HL-60/S4 treated with retinoic acid at 250 ng/mL for 4 days and 3 days (cell line): ENCODE results near the gene TBPL1.

Source experiments
- in situ Hi-C: fragments of 300-500 bp; cut with MboI; formaldehyde crosslinking; loops from 2 replicates; pipeline ENCODE4 v1.7.0; 2022; ENCODE audit warnings: low sequenced_read_pairs

Gene TBPL1

DNA sequence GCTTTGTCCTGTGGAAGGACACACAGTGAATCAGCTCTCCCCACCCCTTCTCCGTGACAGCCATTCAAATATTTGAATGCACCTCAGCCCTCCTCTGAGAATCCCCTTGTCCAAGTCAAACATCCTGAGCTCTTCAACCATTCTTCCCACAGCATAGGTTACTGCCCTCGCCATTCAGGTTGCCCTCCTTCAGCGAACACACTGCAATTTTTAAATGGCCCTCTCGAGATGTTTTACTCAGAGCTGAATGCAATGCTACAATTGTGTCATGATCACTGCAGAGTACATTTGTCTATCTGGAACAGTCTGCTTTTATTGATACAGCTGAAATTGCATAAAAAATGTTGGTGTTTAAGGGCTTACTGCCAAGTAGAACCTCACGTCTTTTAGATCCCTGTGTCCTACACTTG lies 50.5 kb downstream of the TBPL1 start:
- in situ Hi-C loops: no loop called here

DNA sequence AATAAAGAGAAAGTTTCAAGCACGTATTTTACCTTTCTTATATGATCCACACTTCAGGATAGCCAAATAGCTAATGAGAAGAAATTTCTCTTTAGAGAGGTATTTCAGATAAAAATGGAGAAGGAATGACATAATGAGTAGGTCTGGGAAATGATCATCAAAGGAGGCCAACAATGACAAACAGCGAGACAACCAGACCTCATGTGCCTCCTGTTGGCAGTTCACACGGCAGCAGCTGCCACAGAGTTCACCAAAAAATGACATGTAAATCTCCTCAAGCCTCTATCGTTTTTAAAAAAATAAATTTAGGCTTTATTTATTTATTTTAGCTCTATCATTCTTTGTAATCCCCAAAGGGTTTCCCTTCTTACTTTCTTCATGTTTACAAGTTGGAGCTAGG lies 51.7 kb downstream of the TBPL1 start:
- in situ Hi-C loops: no loop called here

DNA sequence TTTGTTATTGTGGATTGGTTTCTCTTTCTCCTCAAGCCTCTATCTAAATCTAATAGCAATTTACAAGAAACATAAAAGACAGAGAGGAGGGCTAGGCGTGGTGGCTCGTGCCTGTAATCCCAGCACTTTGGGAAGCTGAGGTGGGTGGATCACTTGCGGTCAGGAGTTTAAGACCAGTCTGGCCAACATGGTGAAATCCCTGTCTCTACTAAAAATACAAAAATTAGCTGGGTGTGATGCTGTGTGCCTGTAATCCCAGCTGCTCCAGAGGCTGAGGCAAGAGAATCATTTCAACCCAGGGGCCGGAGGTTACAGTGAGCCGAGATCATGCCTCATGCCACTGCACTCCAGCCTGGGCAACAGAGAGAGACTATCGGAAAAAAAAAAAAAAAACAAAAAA lies 52.8 kb downstream of the TBPL1 start:
- in situ Hi-C loops: no loop called here

DNA sequence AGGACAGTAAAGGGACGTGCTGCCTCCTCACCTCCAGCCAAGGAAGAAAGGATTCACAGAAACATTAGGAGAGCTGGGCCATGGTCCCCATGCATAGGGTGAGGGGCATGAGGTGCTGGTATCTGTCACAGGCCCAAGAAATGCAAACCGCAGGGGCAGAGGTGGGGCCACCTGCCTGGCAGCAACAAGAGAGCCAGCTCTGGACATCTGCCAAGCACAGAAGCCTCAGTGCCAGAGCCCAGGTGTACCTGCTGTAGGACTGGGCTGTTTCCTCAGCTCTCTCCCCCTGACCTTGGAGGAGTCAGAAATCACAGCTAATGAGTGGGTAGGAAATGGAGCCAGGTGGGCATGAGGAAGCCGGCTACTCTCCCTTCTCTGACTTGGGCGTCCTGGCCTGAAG lies 54.1 kb downstream of the TBPL1 start:
- in situ Hi-C loops: no loop called here

DNA sequence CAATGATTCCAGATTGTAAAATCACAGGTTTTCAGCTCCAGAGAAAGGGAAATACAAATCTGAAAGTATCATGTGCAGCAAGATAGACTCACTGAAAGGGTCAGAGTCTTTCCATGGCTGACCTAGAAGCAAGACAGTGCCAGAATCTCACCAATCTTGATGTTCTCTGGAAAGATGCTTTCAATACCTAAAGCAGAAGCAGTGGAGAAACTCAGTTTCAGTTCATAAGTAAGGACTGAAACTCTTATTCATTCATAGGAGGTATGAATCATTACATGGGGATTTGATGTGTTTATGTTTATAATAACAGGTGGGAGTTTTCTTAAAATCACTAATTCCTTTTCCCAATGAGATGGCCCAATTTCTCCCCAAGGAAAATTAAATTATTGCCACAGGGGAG lies 56.9 kb downstream of the TBPL1 start:
- in situ Hi-C loops: no loop called here

DNA sequence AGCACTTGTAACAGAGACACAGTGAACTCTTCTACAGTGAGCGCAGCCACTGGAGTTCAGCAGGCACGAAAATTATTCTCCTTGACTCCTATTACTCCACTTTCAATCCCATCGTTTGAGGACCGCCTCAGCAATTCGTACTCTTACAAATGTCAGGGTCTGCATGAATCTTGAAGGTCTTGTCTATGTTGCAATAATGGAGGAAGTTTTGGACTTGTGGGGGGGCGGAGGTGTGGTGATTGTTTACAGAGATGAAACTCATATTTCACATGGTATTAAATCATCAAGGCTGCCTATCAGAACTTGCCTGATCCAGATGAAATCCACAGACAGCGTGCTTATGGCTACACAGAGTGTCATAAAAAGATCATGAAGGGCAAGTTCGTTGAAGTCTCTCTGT lies 57.4 kb downstream of the TBPL1 start:
- in situ Hi-C loops: no loop called here

DNA sequence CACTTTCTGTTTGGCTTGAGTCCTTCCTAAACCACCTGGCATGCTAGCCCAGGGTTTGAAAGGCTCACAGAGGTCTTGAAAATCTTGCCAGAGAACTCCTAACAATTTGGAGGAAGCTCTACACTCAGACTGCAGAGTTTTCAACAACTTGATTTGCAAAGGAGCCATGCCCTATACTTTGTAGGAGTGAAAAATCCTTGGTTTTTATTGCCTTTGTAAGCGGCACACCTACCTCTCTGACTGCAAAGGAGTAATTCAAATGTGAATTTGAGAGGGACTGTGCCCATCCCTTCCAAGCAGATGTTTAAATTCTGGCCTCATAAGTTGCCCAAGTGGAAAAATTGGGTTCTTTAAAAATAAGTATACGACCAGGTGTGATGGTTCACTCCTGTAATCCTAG lies 58.0 kb downstream of the TBPL1 start:
- in situ Hi-C loops: no loop called here

DNA sequence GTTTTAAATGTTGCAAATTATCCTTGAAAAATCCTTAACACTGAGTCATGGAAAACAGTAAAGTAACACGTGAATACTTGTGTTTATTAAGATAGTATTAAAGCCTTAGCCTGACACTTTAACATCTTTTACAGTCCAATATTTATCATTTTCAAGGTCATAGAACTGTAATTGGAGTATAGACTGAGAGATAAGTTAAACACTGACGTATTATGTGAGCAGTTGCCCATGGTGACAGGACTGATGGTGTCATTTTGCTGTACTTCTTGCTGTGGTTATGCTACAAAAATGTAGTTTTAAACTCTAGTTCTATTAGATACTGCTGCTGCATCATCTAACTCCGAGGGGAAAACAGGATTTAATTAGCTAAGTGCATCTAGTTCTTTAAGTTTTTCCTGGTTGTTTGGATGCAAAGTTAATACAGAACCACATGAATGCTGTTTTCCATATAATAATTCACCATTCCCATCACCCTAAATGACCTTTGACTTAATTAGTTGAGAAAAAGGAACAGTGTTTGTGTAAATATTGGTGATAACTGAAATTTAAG lies 61.6 kb downstream of the TBPL1 start:
- in situ Hi-C loops: no loop called here

DNA sequence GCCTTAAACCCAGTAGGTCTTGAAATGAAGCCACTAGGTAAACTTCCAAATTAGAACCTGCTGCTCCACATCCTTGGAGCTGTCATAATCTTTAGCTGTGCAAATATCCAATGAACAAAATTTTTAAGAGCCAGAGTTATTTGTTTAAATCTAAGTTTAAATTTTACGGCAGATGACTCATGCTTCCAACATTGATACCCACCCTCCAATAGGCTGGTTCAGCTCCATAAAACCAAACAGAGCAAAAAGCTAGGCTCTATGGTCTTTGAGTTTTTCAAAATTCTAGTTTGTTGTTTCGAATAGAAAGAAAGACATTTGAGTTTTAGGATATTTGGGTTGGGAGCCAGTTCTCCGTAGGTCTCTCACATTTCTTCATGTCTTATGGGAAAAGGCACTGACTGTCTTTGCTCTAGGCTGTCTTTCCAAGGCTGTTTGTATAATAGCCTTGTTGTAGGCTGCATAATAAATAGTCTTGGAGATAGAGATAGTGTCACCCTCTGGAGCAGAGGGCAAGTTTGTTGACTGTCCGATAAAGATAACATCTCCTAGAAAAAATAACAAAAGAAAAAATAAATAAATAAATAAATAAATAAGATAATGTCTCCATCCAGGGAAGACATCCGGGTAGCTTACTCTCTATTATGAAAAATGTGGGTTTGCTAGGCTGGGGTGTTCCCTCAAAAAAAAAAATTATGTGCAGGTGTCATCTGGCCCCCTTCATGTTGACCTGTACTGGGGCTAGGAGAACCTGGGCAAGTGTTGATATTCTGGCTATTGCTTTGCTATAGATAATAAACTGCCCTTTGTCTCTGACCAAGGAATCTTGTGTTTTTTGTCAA lies 62.9 kb downstream of the TBPL1 start:
- in situ Hi-C loops: no loop called here

DNA sequence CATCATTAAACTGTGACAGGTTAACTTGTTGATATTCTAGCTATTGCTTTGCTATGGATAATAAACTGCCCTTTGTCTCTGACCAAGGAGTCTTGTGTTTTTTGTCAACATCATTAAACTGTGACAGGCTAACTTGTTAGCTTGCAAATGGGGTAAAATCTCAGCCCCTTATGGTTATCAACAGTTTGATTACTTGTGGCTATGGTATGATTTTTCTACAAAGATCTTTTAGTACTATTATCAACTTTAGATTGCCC lies 63.5 kb downstream of the TBPL1 start:
- in situ Hi-C loops: no loop called here

DNA sequence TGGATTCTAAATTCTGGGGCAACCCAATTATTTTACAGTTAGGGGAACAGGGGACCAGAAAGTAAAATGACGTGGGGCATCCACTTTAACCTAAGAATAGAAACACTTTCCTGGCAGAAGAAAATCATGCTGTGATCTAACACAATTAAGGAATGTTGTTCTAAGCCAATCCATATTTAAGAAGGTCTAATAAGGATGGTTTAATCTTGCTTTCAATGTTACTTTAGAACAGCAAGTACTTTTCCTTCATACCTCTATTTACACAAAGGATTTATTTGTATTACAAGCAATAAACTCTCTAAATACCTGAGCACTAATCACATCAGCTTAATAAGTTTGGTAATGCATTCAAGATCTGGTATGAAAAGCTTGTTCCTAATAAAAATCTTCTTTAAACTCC lies 67.0 kb downstream of the TBPL1 start:
- in situ Hi-C loops: no loop called here

DNA sequence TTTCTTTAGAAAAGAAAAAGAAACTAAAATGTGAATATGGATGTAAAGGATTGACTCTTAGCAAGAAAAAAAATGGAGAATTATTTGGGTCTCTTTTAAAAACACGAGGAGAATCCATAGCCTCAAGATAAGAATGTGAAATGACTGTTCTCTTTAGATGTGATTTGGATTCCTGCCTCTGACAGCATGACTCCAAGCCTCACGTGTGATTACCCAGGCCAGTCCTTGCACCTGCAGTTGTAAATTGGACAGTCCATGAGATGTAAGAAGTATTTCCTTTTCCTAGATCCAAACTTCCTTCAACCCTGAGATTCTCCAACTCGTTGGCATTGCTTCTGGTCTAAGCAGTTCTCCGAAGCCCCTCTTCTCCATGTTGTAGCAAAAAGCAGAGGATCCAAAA lies 67.5 kb downstream of the TBPL1 start:
- in situ Hi-C loops: no loop called here

DNA sequence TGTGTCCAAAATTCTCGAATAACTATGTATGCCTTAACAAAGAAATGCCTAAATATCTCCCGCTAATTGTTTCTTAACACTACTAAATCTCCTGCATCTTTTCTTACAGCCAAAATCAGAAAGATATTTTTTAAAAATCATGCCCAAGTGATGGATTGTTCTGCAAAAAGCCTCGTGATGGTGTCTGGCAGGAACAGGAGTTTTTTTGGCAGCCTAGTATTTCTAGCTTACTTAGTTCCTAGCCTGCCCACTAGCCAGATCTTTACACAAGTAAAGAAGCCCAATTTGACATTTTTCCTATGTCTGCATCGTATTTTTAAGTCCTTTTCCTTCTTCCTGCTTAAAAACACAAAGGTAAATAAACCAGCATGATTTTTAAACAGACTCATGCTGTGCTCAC lies 67.9 kb downstream of the TBPL1 start:
- in situ Hi-C loops: no loop called here

DNA sequence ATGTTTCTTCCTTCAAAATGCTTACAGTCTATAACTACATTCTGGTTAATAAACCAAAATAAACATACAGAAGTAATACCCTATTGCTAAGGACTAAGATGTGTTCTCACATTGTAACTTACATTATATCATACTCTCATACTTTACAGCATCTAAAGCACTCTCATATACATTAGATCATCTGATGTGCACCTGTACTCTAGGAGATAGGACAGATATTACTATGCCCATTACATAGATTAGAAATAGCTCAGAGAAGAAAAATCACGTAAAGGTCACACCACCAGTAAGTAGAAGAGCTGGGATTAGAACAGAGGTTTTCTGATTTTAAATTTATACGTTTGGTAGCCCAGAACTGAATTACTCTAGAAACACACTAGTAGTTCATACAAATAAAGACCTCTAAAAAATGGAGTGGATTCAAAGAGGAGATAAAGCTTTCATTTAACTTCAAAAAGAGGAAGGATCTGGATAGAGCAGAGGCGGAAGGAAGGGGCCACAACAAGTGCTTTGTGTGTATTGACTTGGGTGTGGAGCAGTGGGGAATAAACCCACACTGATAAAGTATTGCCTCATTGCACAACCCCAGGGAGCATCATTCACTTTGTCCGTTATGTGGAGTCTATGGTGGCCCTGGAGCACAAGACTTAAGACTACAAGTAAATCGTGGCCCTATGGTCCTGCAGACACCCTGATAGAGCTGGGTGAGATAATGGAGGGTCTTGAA lies 68.5 kb downstream of the TBPL1 start:
- in situ Hi-C loops: no loop called here

DNA sequence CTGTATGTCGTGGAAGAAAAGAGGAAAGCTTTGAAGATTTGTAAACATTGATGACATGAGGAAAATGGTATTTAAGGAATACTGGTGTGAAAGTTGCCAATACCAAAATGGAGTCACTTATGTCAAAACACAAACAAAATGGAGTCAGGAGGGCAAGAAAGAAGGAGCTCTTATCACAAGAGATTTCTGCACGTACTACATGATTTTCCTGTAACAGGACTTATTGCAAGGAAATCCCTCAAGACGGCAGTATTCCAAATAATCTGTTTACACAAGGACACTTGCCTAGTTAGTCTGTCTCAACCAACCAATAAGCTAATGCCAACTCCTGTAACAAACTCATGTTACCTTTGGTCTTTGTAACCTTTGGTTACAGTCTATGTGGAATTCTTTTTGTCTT lies 69.6 kb downstream of the TBPL1 start:
- in situ Hi-C loops: no loop called here

DNA sequence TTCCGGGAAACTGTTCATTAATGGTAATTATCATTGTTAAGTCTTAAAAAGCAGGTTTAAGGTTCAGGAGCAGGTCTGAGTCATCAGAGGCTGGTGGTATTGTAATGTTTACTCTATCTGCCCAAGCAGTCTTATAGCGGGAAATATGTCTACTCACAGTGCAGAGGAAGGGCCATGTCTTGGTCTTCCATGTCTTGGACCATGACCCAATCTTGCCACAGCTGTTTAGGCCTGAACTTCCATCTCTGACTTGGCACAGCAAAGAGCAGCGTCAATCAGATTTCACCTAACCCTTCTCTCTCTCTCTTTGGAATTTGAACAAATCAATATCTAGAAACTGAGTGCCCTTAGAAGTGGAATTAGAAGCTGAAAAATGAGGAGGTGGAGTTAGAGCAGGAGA lies 73.6 kb downstream of the TBPL1 start:
- in situ Hi-C loops: no loop called here

DNA sequence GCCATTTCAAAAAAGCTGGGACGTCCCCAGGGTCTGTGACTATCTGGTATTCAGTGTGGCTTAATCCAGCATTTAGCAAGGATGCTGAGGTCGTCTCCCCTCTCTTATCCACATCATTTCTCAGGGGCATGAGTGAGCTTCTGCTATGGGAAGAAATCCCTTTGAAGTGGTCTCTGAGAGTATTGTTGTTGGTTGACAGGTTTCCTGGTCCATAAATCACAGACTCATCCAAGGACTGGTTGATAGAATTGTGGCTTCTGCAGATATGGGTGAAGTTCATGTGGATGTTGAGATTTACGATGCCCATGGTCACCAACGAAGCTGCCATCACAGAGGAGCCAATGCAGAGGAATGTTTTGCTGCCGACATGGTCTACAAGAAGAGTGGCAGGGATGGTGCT lies 75.4 kb downstream of the TBPL1 start:
- in situ Hi-C loops: no loop called here

DNA sequence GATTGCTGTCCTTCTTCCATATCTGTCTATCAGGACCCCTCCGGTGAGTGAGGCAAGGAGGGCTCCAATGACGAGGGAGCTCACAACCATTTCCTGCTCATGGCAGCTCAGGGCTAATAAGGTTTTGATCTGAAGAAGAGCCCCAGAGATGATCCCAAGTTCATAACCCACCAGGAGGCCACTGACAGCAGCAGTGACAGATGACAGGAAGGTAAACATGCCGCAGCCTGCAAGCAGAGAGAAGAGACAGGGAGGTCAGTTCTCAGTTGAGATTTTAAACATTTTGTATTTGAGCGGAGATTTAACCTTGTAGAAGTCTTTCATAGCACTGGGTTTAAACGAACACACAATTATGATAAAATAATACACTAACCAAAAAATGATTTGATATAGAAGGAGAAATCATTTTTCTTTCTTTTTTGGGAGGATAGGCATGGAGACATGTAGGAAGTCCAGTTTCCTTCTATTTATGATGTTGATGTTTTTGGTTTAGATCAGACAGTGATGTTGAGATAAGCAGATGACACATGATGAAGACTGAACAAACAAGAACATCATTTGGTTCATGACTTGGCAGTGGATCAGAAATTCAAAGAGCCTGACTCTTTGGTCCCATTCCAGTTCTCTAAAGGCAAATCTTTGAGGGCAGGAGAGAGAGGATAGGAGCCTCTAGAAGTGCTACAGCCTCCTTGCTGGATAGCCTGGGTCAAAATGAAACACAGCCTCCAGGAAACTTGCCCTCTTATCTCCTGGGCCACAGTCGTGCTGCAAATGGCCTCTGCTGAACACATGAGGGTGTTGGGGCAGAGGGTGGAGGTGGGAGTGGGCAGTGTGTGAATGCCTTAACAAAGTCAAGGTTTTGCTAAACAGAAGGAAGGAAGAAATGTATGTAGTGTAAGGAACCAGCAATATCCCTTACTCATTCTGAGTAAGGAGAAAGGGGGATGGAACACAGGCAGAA lies 76.8 kb downstream of the TBPL1 start:
- in situ Hi-C loops: no loop called here

DNA sequence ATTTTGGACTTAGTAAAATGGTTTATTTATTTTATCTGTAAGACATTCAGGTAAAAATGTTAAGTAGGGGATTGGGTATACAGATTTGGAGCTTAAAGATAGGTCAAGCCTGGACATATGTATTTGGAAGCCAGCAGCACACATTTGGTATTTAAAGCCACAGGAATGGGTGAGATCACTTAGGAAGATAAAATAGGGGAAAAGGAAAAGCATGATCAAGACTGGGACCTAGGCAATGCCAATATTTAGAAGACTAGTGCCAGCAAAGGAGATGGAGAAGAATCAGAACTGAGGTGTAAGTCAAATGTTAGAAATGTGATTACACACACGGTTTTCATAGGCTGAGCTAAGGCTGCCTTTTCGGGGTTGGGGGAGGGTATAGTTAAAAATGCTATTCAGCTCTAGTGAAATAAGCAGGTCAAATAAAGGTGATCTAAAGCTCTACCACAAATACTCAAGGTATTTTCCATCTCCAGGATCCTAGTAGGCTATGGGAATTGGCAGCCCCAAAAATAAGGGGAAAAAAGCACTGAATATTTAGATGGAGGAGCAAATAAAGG lies 78.8 kb downstream of the TBPL1 start:
- in situ Hi-C loops: no loop called here

DNA sequence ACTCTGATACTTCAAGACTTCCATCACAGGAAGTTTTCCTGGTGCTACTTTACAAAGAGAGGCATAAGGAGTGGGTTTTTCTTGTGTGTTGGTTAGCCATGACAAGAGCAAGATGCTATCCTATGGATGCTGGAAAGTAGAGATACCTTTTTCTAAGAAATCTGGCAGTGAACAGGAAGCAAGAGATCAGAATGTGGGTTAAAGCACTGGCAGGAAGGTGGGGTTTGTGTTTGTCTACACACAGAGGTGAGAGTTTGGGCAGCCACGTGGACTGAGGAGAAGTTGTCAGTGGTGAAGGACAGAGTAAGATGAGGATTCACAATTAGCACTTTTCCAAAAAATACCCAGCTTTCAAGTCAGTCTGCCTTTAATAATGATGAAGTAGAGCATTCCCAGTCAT lies 81.5 kb downstream of the TBPL1 start:
- in situ Hi-C loops: no loop called here
